Measurements from ENCODE around the gene ASS1. TPM values are rescaled to one million over a fixed set of nuclear protein-coding genes. Genes with fewer than 3 reads are reported as not detected.

ASS1 gene
- total and polyA plus RNA-seq, 2 of the 13 experiments (the other 11 are each of a cell fraction or from before 2014, with no cell fraction given), result 77.6 to 122 TPM

- no peak for TF ChIP-seq RORA (CRISPR knock-in tag; IDR thresholded peaks at IDR 0.05)
- no peak for TF ChIP-seq NONO (IDR thresholded peaks at IDR 0.05)
- no peak; the same call in 1 of the 2 replicates for TF ChIP-seq NONO (CRISPR knock-in tag; conservative IDR thresholded peaks at IDR 0.05)
- no peak for TF ChIP-seq TP53 (CRISPR knock-in tag; conservative IDR thresholded peaks at IDR 0.05)
- TF ChIP-seq ZNF337 (CRISPR knock-in tag; IDR thresholded peaks at IDR 0.05; ENCODE audit: borderline replicate concordance, low read depth), result no peak
- TF ChIP-seq FOSL2 (CRISPR knock-in tag; IDR thresholded peaks at IDR 0.05), result no peak
- TF ChIP-seq, protein P1, sequence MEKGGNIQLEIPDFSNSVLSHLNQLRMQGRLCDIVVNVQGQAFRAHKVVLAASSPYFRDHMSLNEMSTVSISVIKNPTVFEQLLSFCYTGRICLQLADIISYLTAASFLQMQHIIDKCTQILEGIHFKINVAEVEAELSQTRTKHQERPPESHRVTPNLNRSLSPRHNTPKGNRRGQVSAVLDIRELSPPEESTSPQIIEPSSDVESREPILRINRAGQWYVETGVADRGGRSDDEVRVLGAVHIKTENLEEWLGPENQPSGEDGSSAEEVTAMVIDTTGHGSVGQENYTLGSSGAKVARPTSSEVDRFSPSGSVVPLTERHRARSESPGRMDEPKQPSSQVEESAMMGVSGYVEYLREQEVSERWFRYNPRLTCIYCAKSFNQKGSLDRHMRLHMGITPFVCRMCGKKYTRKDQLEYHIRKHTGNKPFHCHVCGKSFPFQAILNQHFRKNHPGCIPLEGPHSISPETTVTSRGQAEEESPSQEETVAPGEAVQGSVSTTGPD (CRISPR knock-in tag; IDR thresholded peaks at IDR 0.05), result no peak
- TF ChIP-seq ZNF788 (CRISPR knock-in tag; IDR thresholded peaks at IDR 0.05; ENCODE audit: borderline replicate concordance), result no peak
- TF ChIP-seq PAX8 (CRISPR knock-in tag; IDR thresholded peaks at IDR 0.05; ENCODE audit: borderline replicate concordance), result no peak
- no peak for TF ChIP-seq POGZ (CRISPR knock-in tag; IDR thresholded peaks at IDR 0.05)
- TF ChIP-seq SKI (IDR thresholded peaks at IDR 0.05; ENCODE audit: partially characterized antibody), result peak; percentile 85
- no peak for TF ChIP-seq ZNF101 (CRISPR knock-in tag; IDR thresholded peaks at IDR 0.05; ENCODE audit: borderline replicate concordance, low read depth)
- peak; percentile 73 for TF ChIP-seq ZNF687 (CRISPR knock-in tag; IDR thresholded peaks at IDR 0.05)
- no peak for TF ChIP-seq ZBTB21 (CRISPR knock-in tag; IDR thresholded peaks at IDR 0.05)
- peak; percentile 33; the same call in 1 of the 2 replicates for TF ChIP-seq MYC (CRISPR knock-in tag; IDR thresholded peaks at IDR 0.05; ENCODE audit: borderline replicate concordance)
- no peak for TF ChIP-seq DRAP1 (CRISPR knock-in tag; IDR thresholded peaks at IDR 0.05)
- no peak for TF ChIP-seq ZNF451 (CRISPR knock-in tag; IDR thresholded peaks at IDR 0.05)
- peak; percentile 26; the same call in 1 of the 2 replicates for TF ChIP-seq ZNF776 (CRISPR knock-in tag; IDR thresholded peaks at IDR 0.05)
- TF ChIP-seq ZNF230 (CRISPR knock-in tag; IDR thresholded peaks at IDR 0.05), result no peak
- no peak for TF ChIP-seq ZNF251 (CRISPR knock-in tag; IDR thresholded peaks at IDR 0.05)
- TF ChIP-seq SPEN (CRISPR knock-in tag; IDR thresholded peaks at IDR 0.05; ENCODE audit: low read depth), result 0 out of 2 replicates have a peak, but pooled peaks have one; percentile 31
- TF ChIP-seq NFYC (CRISPR knock-in tag; IDR thresholded peaks at IDR 0.05), result no peak
- TF ChIP-seq HOXA3 (CRISPR knock-in tag; IDR thresholded peaks at IDR 0.05), result 0 out of 2 replicates have a peak, but pooled peaks have one; percentile 16
Measured at GRCh38 chr9:130451509-130452388, 7.0 kb downstream of the ASS1 start (continued).

All from HepG2 (cell line).